Central memory CD8-positive, alpha-beta T cell (primary cell): ENCODE data around the gene ARFGAP1.

Experiments used
- ATAC-seq: fragments of 150-1000 bp; cut with Tn5 transposase; replicated peaks from 2 replicates; pipeline ENCODE4 v1.10.0; 2022; ENCODE audit warnings: mild to moderate bottlenecking, moderate FRiP score, moderate number of reproducible peaks; ENCODE audit not compliant: poor library complexity, severe bottlenecking; ENCODE audit errors: extremely low read depth
- DNase-seq, 2 donors: peaks; one replicate each; pipeline ENCODE4 v3.0.0; 2021; ENCODE audit warnings: low spot score in 2 of 2
- H3K27ac Mint-ChIP-seq: one replicate; pipeline ENCODE4 v1.8.0; 2022; ENCODE audit warnings: low read depth, mild to moderate bottlenecking, moderate library complexity, mixed read lengths
- H3K27me3 Mint-ChIP-seq: one replicate; pipeline ENCODE4 v1.8.0; 2022; ENCODE audit warnings: mixed read lengths
- H3K36me3 Mint-ChIP-seq: one replicate; pipeline ENCODE4 v1.8.0; 2022; ENCODE audit warnings: mild to moderate bottlenecking, moderate library complexity, mixed read lengths; ENCODE audit not compliant: insufficient read depth
- H3K4me1 Mint-ChIP-seq: one replicate; pipeline ENCODE4 v1.8.0; 2022; ENCODE audit warnings: mixed read lengths
- H3K4me3 Mint-ChIP-seq: one replicate; pipeline ENCODE4 v1.8.0; 2022; ENCODE audit warnings: mild to moderate bottlenecking, moderate library complexity, mixed read lengths
- H3K9me3 Mint-ChIP-seq: one replicate; pipeline ENCODE4 v1.8.0; 2022; ENCODE audit warnings: mixed read lengths

Gene ARFGAP1

GRCh38 chr20:63272105-63273058, at the start of gene ARFGAP1:
Gene ARFGAP1, plus strand, starts transcription at chr20:63272813. Its CDS starts 2,768 bp downstream, at chr20:63275581.
- H3K27ac Mint-ChIP-seq, result peak within 1 kb of the TSS; percentile 91
- peak; percentile 99 for ATAC-seq
- H3K4me1 Mint-ChIP-seq, result peaks cover 18% of the 10 kb centered on the region
- H3K27me3 Mint-ChIP-seq, result peaks cover 9% of the 10 kb centered on the region
- H3K4me3 Mint-ChIP-seq, result peak within 1 kb of the TSS; percentile 92
- DNase-seq, result peak; percentile 74 to 75
- H3K9me3 Mint-ChIP-seq, result no peaks in the 10 kb centered on the region
- peaks cover 6% of the 10 kb centered on the region for H3K36me3 Mint-ChIP-seq

GRCh38 chr20:63223121-63223825, 49.3 kb upstream of the ARFGAP1 start:
- H3K4me1 Mint-ChIP-seq, result no peaks in the 10 kb centered on the region

GRCh38 chr20:63223826-63224207, 48.8 kb upstream of the ARFGAP1 start:
- H3K4me3 Mint-ChIP-seq, result no peak overlapping the region
- H3K9me3 Mint-ChIP-seq, result no peaks in the 10 kb centered on the region
- H3K27me3 Mint-ChIP-seq, result peaks cover 1% of the 10 kb centered on the region
- H3K36me3 Mint-ChIP-seq, result peaks cover 2% of the 10 kb centered on the region
- ATAC-seq (no peak), DNase-seq (no peak)
- no peak overlapping the region for H3K27ac Mint-ChIP-seq
- H3K4me1 Mint-ChIP-seq, result no peaks in the 10 kb centered on the region

More at GRCh38 chr20:63223121-63223825, 49.3 kb upstream of the ARFGAP1 start:
- H3K9me3 Mint-ChIP-seq, result no peaks in the 10 kb centered on the region
- no peaks in the 10 kb centered on the region for H3K36me3 Mint-ChIP-seq
- H3K27ac Mint-ChIP-seq, result no peak overlapping the region
- DNase-seq, result peak in 1 of 2 donors; percentile 27
- no peak overlapping the region for H3K4me3 Mint-ChIP-seq
- no peak for ATAC-seq
- no peaks in the 10 kb centered on the region for H3K27me3 Mint-ChIP-seq

- Mint-ChIP-seq H3K27me3 (peaks cover 8% of the 10 kb centered on the region), H3K4me1 (no peaks in the 10 kb centered on the region), H3K36me3 (peaks cover 2% of the 10 kb centered on the region), H3K4me3 (no peak overlapping the region), H3K27ac (no peak overlapping the region), H3K9me3 (no peaks in the 10 kb centered on the region)
- no peak for DNase-seq
- ATAC-seq, result no peak
These were observed 48.1 kb upstream of the ARFGAP1 start for GRCh38 chr20:63224412-63225081.

GRCh38 chr20:63225082-63225454, 47.5 kb upstream of the ARFGAP1 start:
- ATAC-seq, result no peak
- no peaks in the 10 kb centered on the region for H3K4me1 Mint-ChIP-seq
- H3K27me3 Mint-ChIP-seq, result peaks cover 14% of the 10 kb centered on the region
- H3K4me3 Mint-ChIP-seq, result no peak overlapping the region
- peaks cover 2% of the 10 kb centered on the region for H3K36me3 Mint-ChIP-seq
- DNase-seq, result no peak
- H3K9me3 Mint-ChIP-seq, result no peaks in the 10 kb centered on the region
- H3K27ac Mint-ChIP-seq, result no peak overlapping the region

GRCh38 chr20:63226042-63226943, 46.3 kb upstream of the ARFGAP1 start:
- no peak for DNase-seq
- H3K4me1 Mint-ChIP-seq, result no peaks in the 10 kb centered on the region
- no peak overlapping the region for H3K27ac Mint-ChIP-seq
- H3K27me3 Mint-ChIP-seq, result peaks cover 26% of the 10 kb centered on the region
- peaks cover 2% of the 10 kb centered on the region for H3K36me3 Mint-ChIP-seq
- no peak overlapping the region for H3K4me3 Mint-ChIP-seq
- ATAC-seq, result no peak
- H3K9me3 Mint-ChIP-seq, result no peaks in the 10 kb centered on the region

- no peak for DNase-seq
- Mint-ChIP-seq H3K27me3 (peaks cover 28% of the 10 kb centered on the region), H3K4me1 (no peaks in the 10 kb centered on the region), H3K27ac (no peak overlapping the region), H3K36me3 (peaks cover 2% of the 10 kb centered on the region), H3K4me3 (no peak overlapping the region), H3K9me3 (no peaks in the 10 kb centered on the region)
- no peak for ATAC-seq
These were observed 45.4 kb upstream of the ARFGAP1 start for GRCh38 chr20:63227260-63227659.

GRCh38 chr20:63228806-63229205, 43.8 kb upstream of the ARFGAP1 start:
- H3K4me3 Mint-ChIP-seq, result no peak overlapping the region
- ATAC-seq (no peak), DNase-seq (no peak)
- peaks cover 2% of the 10 kb centered on the region for H3K36me3 Mint-ChIP-seq
- H3K27me3 Mint-ChIP-seq, result peaks cover 28% of the 10 kb centered on the region
- no peak overlapping the region for H3K27ac Mint-ChIP-seq
- H3K9me3 Mint-ChIP-seq, result no peaks in the 10 kb centered on the region
- no peaks in the 10 kb centered on the region for H3K4me1 Mint-ChIP-seq

GRCh38 chr20:63230800-63231268, 41.8 kb upstream of the ARFGAP1 start:
- DNase-seq (no peak), ATAC-seq (no peak)
- H3K27me3 Mint-ChIP-seq, result peaks cover 28% of the 10 kb centered on the region
- H3K9me3 Mint-ChIP-seq, result no peaks in the 10 kb centered on the region
- peak overlapping the region; percentile 42 for H3K27ac Mint-ChIP-seq
- no peak overlapping the region for H3K4me3 Mint-ChIP-seq
- peaks cover 5% of the 10 kb centered on the region for H3K4me1 Mint-ChIP-seq
- peaks cover 2% of the 10 kb centered on the region for H3K36me3 Mint-ChIP-seq

GRCh38 chr20:63232235-63233060, 40.2 kb upstream of the ARFGAP1 start:
- H3K36me3 Mint-ChIP-seq, result peaks cover 2% of the 10 kb centered on the region
- H3K4me3 Mint-ChIP-seq, result no peak overlapping the region
- peaks cover 28% of the 10 kb centered on the region for H3K27me3 Mint-ChIP-seq
- DNase-seq (no peak), ATAC-seq (no peak)
- peaks cover 5% of the 10 kb centered on the region for H3K4me1 Mint-ChIP-seq
- H3K27ac Mint-ChIP-seq, result no peak overlapping the region
- no peaks in the 10 kb centered on the region for H3K9me3 Mint-ChIP-seq

GRCh38 chr20:63233061-63233344, 39.6 kb upstream of the ARFGAP1 start:
- Mint-ChIP-seq H3K36me3 (peaks cover 2% of the 10 kb centered on the region), H3K4me3 (no peak overlapping the region), H3K4me1 (peaks cover 5% of the 10 kb centered on the region), H3K27ac (no peak overlapping the region), H3K27me3 (peaks cover 28% of the 10 kb centered on the region), H3K9me3 (no peaks in the 10 kb centered on the region)
- no peak for DNase-seq
- ATAC-seq, result no peak
